Measurements from ENCODE around the gene SRD5A2. TPM values are rescaled to one million over a fixed set of nuclear protein-coding genes. Genes with fewer than 3 reads are reported as not detected.

SRD5A2 gene
- total and polyA plus RNA-seq, 2 of the 4 experiments (the other 2 are of a cell fraction) = not detected

DNA sequence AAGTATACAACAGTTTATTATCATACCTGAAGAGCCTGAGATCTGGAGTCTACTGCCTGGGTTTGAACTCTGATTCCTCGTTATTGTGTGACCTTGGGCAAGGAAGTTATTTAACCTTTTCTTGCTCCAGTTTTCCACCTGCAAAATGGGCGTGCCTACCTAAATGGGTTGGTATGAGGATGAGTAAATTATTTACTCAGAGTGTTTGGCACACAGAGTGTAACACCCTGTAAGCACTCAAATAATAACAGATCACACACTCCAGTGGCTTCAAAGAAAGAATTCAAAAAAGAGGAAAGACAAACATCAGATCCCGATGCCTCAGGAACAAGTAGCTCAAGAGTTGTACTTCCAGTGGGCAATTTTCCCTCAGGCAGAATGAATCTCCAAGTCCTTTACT lies 2.4 kb downstream of the SRD5A2 start:
- H3K14ac ChIP-seq (replicated peaks; ENCODE audit: low read depth, low read length) = no peak overlapping the region

More for the DNA sequence above, 2.4 kb downstream of the SRD5A2 start:
- H2BK20ac ChIP-seq (ENCODE audit: low read depth, low read length) = no peak overlapping the region
- H2AFZ ChIP-seq (replicated peaks; ENCODE audit: low read length, poor library complexity) = no peak overlapping the region
- no peaks in the 10 kb centered on the region for H3K9me1 ChIP-seq (ENCODE audit: insufficient read depth, low read length)
- no peak overlapping the region for H3K4me2 ChIP-seq (ENCODE audit: low read depth, low read length)
- no peak overlapping the region for H3K9ac ChIP-seq (ENCODE audit: low read depth, low read length)
- H3K4me3 ChIP-seq (ENCODE audit: insufficient read depth, low read depth, low read length) = no peak overlapping the region
- no peaks in the 10 kb centered on the region for H3K9me3 ChIP-seq (ENCODE audit: control insufficient read depth, insufficient read depth, low read length)
- peaks cover 15% of the 10 kb centered on the region for H3K27me3 ChIP-seq (ENCODE audit: control insufficient read depth, insufficient read depth, low read length)
- no peak overlapping the region for H3K18ac ChIP-seq (ENCODE audit: low read depth, low read length)
- no TSS peak for BruUV-seq (replicated peaks)
- intact Hi-C loops (cut with micrococcal nuclease) (no loop called here), in situ Hi-C loops (cut with MboI; ENCODE audit: low sequenced_read_pairs) (no loop called here), dilution Hi-C loops (cut with HindIII; ENCODE audit: low sequenced_read_pairs, unreplicated experiment) (no loop called here)
- no peaks in the 10 kb centered on the region for H4K20me1 ChIP-seq (ENCODE audit: insufficient read depth, low read length)
- H2AK5ac ChIP-seq (ENCODE audit: low read depth, low read length) = no peak overlapping the region
- POLR2A ChIA-PET (ENCODE audit: unreplicated experiment) = no interaction called here
- CTCF ChIA-PET = no interaction called here
- H3K56ac ChIP-seq (ENCODE audit: extremely low read depth, insufficient read depth, low read length) = no peak overlapping the region
- H3K27ac ChIP-seq (ENCODE audit: insufficient read depth, low read length) = no peak overlapping the region
- H3K79me1 ChIP-seq (ENCODE audit: low read depth in 1 of 2, low read length in 2 of 2) = no peaks in the 10 kb centered on the region
- ATAC-seq (ENCODE audit: low read depth) = no peak
- H2BK5ac ChIP-seq (ENCODE audit: low read depth, low read length, poor library complexity, severe bottlenecking) = no peak overlapping the region
- H3K23ac ChIP-seq (ENCODE audit: low read depth, low read length) = no peak overlapping the region
- H3K4ac ChIP-seq (ENCODE audit: low read depth, low read length) = no peak overlapping the region
- H3K36me3 ChIP-seq (ENCODE audit: control insufficient read depth, insufficient read depth, low read length) = no peaks in the 10 kb centered on the region
- no peaks in the 10 kb centered on the region for H3K4me1 ChIP-seq (ENCODE audit: control insufficient read depth, insufficient read depth, low read length)
- no peak overlapping the region for H4K91ac ChIP-seq (ENCODE audit: insufficient read depth, low read depth, low read length)
- H4K8ac ChIP-seq (ENCODE audit: low read depth in 2 of 2, low read length in 2 of 2) = no peak overlapping the region
- H2BK120ac ChIP-seq (ENCODE audit: low read depth, low read length) = no peak overlapping the region
- H4K5ac ChIP-seq (ENCODE audit: low read depth, low read length) = no peak overlapping the region
- TF ChIP-seq MAFK (IDR thresholded peaks at IDR 0.05; ENCODE audit: low read depth, low read length) (no peak), CEBPB (IDR thresholded peaks at IDR 0.05; ENCODE audit: low read depth, low read length) (no peak), CHD1 (IDR thresholded peaks at IDR 0.05; ENCODE audit: low read depth, low read length) (no peak), SMC3 (IDR thresholded peaks at IDR 0.05; ENCODE audit: low read depth, low read length) (no peak), RFX5 (IDR thresholded peaks at IDR 0.05; ENCODE audit: low read depth, low read length) (no peak), FOS (IDR thresholded peaks at IDR 0.05; ENCODE audit: low read depth, low read length) (no peak)
- TF ChIP-seq, protein P1, sequence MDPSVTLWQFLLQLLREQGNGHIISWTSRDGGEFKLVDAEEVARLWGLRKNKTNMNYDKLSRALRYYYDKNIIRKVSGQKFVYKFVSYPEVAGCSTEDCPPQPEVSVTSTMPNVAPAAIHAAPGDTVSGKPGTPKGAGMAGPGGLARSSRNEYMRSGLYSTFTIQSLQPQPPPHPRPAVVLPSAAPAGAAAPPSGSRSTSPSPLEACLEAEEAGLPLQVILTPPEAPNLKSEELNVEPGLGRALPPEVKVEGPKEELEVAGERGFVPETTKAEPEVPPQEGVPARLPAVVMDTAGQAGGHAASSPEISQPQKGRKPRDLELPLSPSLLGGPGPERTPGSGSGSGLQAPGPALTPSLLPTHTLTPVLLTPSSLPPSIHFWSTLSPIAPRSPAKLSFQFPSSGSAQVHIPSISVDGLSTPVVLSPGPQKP (IDR thresholded peaks at IDR 0.05; ENCODE audit: borderline replicate concordance, low read depth, low read length) = no peak
- no CpG with 5 or more reads among the region's 3 CpGs for WGBS, 2 experiments (ENCODE audit: extremely low coverage in 2 of 2, insufficient read length in 1 of 2)
- DNase-seq = no peak
- no peak overlapping the region for H2BK15ac ChIP-seq (ENCODE audit: low read depth, low read length)
- H2AK9ac ChIP-seq (replicated peaks; ENCODE audit: low read depth, low read length, poor library complexity) = no peak overlapping the region
